HG02588 (cell line): ENCODE data around the gene TOR3A.
A peak's percentile ranks its signal among the peaks of the same experiment; 100 is the strongest.
"Not testable (repeated sequence)": the region's sequence is repeated elsewhere in the genome, so short reads cannot be mapped to it uniquely, and the experiment has no call there.

Source experiments
- ATAC-seq: cut with Tn5 transposase; IDR thresholded peaks from one replicate; pipeline ENCODE4 v1.9.1; 2021; ENCODE audit warnings: mild to moderate bottlenecking, moderate library complexity; ENCODE audit not compliant: unreplicated experiment

Gene TOR3A

DNA sequence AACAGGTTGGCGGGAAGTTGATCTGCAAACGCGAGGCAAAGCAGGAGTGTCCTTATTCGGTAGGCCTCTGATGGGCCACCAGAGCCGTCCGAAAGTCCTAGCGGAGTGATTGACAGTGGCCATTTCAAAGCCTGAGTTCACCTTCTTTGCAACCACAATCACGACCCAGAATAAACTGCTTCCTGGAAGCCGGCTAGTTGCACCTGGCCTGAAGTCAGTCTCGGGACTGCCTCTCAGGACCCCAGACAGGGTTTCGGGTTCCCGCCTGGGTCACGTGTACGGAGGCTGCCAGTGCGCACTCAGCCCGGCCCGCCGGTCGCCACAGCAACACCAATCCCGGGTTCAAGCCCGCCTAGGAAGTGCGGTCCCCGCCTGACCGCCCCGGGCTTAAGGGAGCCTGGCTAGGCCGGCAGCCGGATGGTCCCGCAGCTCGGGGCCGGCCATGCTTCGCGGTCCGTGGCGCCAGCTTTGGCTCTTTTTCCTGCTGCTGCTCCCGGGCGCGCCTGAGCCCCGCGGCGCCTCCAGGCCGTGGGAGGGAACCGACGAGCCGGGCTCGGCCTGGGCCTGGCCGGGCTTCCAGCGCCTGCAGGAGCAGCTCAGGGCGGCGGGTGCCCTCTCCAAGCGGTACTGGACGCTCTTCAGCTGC is at the start of gene TOR3A:
TOR3A (plus strand) TSS at position 384 of the 646 bp plus-strand sequence; CDS start at position 443, 59 bp downstream.
- ATAC-seq = peak; percentile 88

- ATAC-seq = peak; percentile 73
These were observed 47.1 kb upstream of the TOR3A start for GRCh38 chr1:179034720-179035119.

GRCh38 chr1:179036844-179037465 is 44.9 kb upstream of the TOR3A start:
- ATAC-seq = no peak

DNA sequence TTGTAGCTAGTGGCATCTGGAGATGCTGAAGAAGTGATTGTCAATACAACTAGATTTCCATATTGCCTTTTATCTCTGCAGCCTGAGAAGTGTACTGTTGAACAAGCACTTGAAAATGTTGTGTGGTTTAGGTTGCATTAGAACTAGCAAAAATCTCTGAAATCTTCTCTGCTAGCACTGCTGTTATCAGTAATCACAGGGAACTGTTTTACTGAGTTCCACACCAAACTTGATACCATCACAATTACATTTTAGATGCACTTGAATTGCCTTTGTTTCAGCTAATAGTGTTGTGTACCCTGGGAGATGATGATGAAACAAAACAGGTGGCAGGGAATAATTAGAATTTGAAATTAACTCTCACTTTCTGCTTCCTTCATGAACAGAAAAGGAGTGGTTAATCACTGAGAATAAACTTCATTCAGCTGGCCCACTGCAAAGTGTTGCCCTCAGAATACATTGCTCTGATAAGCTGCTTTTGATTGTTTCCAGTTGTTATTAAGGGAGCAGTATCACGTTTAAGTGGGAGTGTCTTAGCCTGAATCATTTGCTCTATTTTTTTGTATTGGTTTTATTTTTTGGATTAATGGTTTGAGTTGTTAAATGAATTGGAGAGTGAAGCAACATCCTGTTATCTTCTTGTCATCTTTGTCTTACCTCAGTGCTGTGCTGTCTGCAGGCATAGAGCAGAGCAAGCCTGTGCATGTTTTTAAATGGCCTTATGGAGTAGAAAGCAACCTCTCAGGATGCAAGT is 43.2 kb upstream of the TOR3A start:
- no peak for ATAC-seq

- not testable (repeated sequence) for ATAC-seq
These were observed 42.2 kb upstream of the TOR3A start for GRCh38 chr1:179039502-179040174.

- ATAC-seq = not testable (repeated sequence)
These were observed 41.7 kb upstream of the TOR3A start for GRCh38 chr1:179040175-179040551.

DNA sequence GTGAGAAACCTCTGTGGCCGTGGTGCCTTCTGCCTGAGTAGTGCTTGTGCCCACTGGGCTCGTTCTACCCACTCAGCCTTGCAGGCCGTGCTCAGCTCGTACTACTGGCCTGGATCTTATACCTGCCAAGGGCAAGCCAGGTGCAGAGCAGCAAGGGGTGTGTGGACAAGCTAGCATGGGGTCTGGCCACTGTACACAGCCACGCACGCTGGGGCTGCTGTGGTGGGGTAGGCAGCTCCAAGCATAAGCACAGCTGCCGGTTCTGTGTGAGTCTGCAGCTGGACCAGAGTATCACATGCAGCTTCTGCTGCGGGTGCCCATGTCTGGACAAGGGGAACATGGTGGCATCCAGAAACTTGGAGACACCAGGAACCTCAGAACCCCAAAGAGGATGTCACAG is 39.8 kb upstream of the TOR3A start:
- ATAC-seq = no peak

DNA sequence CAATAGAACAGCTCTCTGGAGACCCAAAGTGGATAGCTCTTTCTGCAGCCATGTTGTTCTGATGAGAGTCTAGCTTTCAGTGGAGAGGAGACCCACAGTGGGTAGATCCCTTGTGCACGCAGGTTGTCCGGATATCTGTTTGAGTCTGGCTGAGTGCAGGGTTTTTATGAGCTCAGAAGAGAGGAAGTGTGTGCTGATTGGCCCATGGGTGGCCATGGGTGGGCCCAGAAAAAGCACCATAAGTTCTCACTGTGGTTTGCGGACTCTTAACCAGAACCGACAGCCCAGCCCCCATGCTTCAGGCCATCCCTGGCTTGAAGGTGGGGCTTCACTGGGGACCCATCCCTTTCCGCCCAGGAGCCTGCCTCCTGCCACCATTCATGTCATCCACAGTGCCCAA is 39.2 kb upstream of the TOR3A start:
- no peak for ATAC-seq

- ATAC-seq = no peak
These were observed 38.6 kb upstream of the TOR3A start for GRCh38 chr1:179043266-179043665.

DNA sequence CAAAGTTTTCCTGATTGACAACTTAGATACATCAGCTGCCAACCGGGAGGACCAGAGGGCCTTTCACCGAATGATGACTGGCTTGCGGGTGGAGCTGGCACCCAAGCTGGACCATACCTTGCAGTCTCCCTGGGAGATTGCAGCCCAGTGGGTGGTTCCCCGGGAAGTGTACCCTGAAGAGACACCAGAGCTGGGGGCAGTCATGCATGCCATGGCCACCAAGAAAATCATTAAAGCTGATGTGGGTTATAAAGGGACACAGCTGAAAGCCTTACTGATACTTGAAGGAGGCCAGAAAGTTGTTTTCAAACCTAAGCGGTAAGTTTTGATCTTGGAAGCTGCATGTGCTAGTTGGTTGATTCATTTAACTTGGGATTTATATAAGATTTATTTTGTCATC is 38.0 kb upstream of the TOR3A start:
- no peak for ATAC-seq

DNA sequence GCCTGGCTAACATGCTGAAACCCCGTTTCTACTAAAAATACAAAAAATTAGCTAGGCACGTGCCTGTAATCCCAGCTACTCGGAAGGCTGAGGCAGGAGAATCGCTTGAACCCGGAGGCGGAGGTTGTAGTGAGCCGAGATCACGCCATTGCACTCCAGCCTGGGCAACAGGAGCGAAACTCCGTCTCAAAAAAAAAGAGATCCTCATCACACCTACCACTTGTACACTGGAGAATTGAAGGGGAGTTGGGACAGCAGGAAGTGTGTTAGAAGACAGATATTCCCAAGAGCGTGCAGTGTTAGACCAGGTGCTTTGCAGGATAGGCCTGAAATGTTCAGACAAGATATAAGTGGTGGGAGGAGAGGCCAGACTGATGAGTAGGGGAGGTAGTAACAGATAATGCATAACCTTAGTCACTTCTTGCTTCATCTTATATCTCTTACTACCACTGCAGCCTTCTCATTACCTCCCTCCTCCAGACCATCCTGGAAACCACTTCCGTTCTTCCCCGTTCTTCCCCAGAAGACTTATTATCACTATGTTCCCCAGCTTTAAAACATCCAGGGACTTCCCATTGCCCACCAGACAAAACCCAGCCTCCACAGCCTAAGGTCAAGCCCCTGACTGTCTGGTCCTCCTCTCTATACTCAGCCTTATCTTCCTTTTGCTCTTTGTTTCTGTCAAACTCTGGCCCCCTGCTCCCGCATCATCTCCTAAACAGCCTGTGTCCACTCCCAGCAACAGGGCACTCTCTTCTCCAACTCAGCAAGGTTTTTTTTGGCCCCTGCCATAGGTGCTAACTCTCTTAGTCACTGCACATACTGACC is 34.8 kb upstream of the TOR3A start:
- no peak for ATAC-seq

DNA sequence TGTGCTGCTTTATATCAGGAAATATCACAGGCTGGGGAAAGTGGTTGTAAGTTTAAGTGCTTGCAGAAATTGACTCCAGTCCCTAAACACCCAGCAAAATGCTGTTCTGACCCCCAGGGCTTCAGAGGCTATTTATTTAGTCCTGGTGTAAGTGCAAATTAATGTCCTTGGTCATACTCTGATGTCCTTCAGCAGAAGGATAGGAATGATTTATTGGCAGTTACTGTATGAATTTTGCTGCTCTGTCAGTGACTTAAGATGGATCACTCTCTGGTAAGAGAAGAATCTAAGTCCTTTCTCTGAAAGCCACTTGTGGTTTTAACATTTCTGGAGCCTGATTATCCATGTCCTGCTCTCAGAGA is 34.3 kb upstream of the TOR3A start:
- no peak for ATAC-seq

- no peak for ATAC-seq
These were observed 33.3 kb upstream of the TOR3A start for GRCh38 chr1:179048339-179049124.

DNA sequence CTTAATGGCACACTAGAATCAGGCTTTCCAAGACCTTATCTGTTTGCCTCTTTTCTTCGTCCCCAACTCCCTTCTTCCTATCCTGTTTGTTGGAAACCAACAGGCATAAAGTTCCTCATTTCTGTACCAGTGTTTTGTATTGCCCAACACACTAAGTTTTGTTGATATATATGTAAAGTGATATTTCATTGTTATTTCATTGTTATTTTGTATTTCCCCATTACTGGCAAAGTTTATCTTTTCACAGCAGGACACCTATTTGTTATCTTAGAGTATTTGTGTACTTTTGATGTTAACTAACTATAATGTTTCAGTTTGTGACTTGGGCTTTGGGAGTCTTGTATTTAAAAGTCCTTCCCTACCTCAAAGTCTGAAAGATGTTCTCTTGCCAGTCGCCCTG is 29.1 kb upstream of the TOR3A start:
- ATAC-seq = no peak

- no peak for ATAC-seq
These were observed 28.4 kb upstream of the TOR3A start for GRCh38 chr1:179053486-179053885.

DNA sequence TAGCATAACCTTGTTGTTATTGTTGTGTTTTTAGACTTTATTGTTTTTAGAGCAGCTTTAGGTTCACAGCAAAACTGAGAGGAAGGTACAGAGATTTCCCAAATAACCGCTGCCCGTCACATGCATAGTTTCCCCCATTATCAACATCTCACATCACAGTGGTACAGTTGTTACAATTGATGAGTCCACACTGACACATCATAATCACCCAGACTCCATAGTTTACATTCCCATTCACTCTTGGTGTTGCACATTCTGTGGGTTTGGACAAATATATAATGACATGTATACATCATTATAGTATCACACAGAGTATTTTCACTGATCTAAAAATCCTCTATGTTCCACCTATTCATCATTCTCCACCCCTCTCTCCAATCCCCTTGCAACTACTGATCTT is 25.9 kb upstream of the TOR3A start:
- ATAC-seq = no peak

DNA sequence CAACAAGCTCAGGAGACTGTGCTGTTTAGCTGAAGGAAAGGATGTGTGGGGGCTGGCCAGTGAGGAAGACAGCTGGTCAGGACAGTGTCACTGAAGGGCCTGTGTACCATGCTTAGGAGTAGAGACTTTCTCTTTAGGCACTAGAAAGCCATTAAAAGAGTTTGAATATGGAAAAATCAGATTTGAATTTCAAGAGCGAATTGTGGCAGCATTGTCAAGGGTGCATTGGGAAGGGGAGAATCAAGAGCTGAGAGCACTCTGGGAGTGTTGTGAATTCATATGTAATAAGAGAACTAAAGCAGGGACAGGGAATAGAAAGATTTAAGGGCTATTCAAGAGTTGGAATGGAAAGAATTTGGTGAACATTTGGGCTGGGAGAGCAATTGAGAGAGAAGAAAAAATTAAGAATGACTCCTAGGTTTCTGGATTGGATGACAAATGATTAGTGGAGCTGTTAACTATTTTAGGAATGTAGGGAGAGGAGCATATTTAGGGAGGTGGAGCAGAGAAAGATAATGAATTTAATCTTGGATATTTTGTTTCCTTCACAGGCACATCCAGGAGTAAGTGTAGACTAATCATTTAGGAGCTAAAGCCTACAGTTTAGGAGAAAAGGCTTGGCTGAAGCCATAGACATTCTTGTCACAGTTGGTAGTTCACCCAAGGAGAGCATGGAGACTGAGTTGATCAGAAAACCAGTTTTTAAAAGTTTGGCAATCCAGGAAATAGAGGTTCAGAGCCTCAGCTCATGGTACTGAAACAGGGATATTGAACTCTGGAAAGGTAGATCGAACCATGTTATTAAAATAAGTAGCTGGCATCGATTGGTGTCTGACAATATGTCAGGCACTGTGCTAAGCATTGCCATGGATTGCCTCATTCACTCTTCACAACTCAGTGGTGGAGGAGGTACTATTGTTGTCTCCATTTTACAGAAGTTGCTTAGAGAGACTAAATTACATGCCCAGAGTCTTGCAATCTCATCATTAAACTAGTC is 23.1 kb upstream of the TOR3A start:
- ATAC-seq = no peak

DNA sequence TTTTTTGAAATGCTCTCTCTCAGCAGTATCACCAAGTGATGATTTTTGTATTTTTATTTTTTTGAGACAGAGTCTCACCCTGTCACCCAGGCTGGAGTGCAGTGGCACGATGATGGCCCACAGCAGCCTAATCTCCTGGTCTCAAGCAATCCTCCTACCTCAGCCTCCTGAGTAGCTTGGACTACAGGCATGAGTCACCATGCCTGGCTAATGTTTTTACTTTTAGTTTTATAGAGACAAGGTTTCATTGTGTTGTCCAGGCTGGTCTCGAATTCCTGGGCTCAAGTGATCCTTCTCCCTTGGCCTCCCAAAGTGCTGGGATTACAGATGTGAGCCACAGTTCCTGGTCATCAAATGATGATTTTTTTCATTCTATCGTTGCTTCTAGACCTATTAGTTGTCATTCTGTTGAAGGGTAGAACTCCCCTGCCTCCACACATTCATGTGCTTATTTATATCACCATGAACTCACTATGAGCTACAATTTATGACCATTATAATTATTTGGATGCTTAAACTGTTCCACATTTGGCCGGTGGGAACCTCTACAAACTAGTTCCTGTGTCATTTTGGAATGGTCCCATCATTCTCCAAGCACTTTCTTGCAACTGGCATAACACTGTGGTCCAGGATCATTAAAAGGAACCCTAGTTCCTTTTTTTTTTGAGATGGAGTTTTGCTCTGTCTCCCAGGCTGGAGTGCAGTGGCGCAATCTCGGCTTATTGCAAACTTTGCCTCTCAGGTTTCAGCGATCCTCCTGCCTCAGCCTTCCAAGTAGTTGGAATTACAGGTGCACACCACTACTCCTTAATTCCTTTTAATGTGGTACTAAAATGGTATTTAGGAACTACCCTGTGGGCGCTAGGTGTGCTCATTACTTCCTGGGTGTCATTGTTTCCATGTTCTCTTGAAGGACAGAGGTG is 20.2 kb upstream of the TOR3A start:
- ATAC-seq = no peak
